ENCODE measurements around the gene BMAL1. TPM values are rescaled to one million over a fixed set of nuclear protein-coding genes. Genes with fewer than 3 reads are reported as not detected.
A peak's percentile ranks its signal among the peaks of the same experiment; 100 is the strongest.

The BMAL1 gene
- total RNA-seq, 1 donor from 2014 or later = 36.6 TPM

- no peaks in the 10 kb centered on the region for H3K27me3 ChIP-seq (ENCODE audit: control insufficient read depth, insufficient read depth, low read length)
- FAIRE-seq (peak; percentile 91), DNase-seq (ENCODE audit: low read depth) (peak; percentile 72)
- no peak for TF ChIP-seq CTCF (IDR thresholded peaks at IDR 0.05; ENCODE audit: insufficient read depth, low read length, severe bottlenecking)
- H3K36me3 ChIP-seq (ENCODE audit: control insufficient read depth, insufficient read depth, low read length) = no peaks in the 10 kb centered on the region
- H3K4me3 ChIP-seq (ENCODE audit: low read depth, low read length) = no peak overlapping the region
Measured at GRCh38 chr11:13329670-13330356, 52.2 kb downstream of the BMAL1 start.

GRCh38 chr11:13332124-13332523 lies 54.5 kb downstream of the BMAL1 start:
- no peak overlapping the region for H3K4me3 ChIP-seq (ENCODE audit: low read depth, low read length)
- H3K36me3 ChIP-seq (ENCODE audit: control insufficient read depth, insufficient read depth, low read length) = no peaks in the 10 kb centered on the region
- TF ChIP-seq CTCF (IDR thresholded peaks at IDR 0.05; ENCODE audit: insufficient read depth, low read length, severe bottlenecking) = no peak
- DNase-seq (ENCODE audit: low read depth) = no peak
- H3K27me3 ChIP-seq (ENCODE audit: control insufficient read depth, insufficient read depth, low read length) = no peaks in the 10 kb centered on the region
- FAIRE-seq = no peak

GRCh38 chr11:13333456-13333957 lies 55.9 kb downstream of the BMAL1 start:
- H3K27me3 ChIP-seq (ENCODE audit: control insufficient read depth, insufficient read depth, low read length) = no peaks in the 10 kb centered on the region
- FAIRE-seq (no peak), DNase-seq (ENCODE audit: low read depth) (peak; percentile 60)
- no peak overlapping the region for H3K4me3 ChIP-seq (ENCODE audit: low read depth, low read length)
- H3K36me3 ChIP-seq (ENCODE audit: control insufficient read depth, insufficient read depth, low read length) = no peaks in the 10 kb centered on the region
- no peak for TF ChIP-seq CTCF (IDR thresholded peaks at IDR 0.05; ENCODE audit: insufficient read depth, low read length, severe bottlenecking)

- DNase-seq (ENCODE audit: low read depth) (peak; percentile 45), FAIRE-seq (no peak)
- no peaks in the 10 kb centered on the region for H3K36me3 ChIP-seq (ENCODE audit: control insufficient read depth, insufficient read depth, low read length)
- H3K27me3 ChIP-seq (ENCODE audit: control insufficient read depth, insufficient read depth, low read length) = no peaks in the 10 kb centered on the region
- H3K4me3 ChIP-seq (ENCODE audit: low read depth, low read length) = no peak overlapping the region
- TF ChIP-seq CTCF (IDR thresholded peaks at IDR 0.05; ENCODE audit: insufficient read depth, low read length, severe bottlenecking) = no peak
Measured at GRCh38 chr11:13334034-13334786, 56.6 kb downstream of the BMAL1 start.

GRCh38 chr11:13335319-13335718 lies 57.7 kb downstream of the BMAL1 start:
- DNase-seq (ENCODE audit: low read depth) = peak; percentile 62
- FAIRE-seq = no peak
- H3K4me3 ChIP-seq (ENCODE audit: low read depth, low read length) = no peak overlapping the region
- peak; percentile 82 for TF ChIP-seq CTCF (IDR thresholded peaks at IDR 0.05; ENCODE audit: insufficient read depth, low read length, severe bottlenecking)
- H3K27me3 ChIP-seq (ENCODE audit: control insufficient read depth, insufficient read depth, low read length) = no peaks in the 10 kb centered on the region
- no peaks in the 10 kb centered on the region for H3K36me3 ChIP-seq (ENCODE audit: control insufficient read depth, insufficient read depth, low read length)

Data from bronchial epithelial cell (primary cell).